ENCODE measurements around the gene SULT1C3. TPM values are rescaled to one million over a fixed set of nuclear protein-coding genes. Genes with fewer than 3 reads are reported as not detected.

The SULT1C3 gene
- polyA plus RNA-seq, 1 experiment, result not detected

DNA sequence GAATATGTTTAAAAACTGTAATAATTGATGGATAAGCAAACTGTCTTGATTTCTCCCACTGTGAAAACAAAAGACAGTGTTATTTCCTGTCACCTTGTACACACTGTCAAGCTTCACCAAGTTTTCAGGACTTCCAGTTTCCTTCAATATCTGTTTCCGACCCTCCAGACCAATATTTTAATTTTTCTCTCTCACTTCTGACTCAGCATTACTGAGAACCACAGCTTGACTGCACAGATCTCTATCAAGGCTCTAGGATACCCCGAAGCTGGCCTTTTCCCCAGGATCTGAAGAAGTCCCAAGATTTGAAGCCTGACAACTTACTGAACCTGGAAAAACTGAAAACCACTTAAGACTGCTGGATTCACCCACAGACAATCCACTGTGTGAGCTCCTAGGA lies 13.2 kb upstream of the SULT1C3 start:
- Histone ChIP-seq H3K27ac (ENCODE audit: low read depth, low read length) (no peak overlapping the region), H3K4me3 (ENCODE audit: low read depth, low read length) (no peak overlapping the region), H3K27me3 (ENCODE audit: control insufficient read depth, insufficient read depth, low read length) (no peaks in the 10 kb centered on the region), H3K9me3 (ENCODE audit: control insufficient read depth, insufficient read depth, low read length) (no peaks in the 10 kb centered on the region; the same call in 1 of the 2 replicates)
- DNase-seq (ENCODE audit: low read depth, low spot score), result no peak
- POLR2A ChIA-PET, result no interaction called here
- CTCF ChIA-PET, result no interaction called here
- TF ChIP-seq, protein P1, sequence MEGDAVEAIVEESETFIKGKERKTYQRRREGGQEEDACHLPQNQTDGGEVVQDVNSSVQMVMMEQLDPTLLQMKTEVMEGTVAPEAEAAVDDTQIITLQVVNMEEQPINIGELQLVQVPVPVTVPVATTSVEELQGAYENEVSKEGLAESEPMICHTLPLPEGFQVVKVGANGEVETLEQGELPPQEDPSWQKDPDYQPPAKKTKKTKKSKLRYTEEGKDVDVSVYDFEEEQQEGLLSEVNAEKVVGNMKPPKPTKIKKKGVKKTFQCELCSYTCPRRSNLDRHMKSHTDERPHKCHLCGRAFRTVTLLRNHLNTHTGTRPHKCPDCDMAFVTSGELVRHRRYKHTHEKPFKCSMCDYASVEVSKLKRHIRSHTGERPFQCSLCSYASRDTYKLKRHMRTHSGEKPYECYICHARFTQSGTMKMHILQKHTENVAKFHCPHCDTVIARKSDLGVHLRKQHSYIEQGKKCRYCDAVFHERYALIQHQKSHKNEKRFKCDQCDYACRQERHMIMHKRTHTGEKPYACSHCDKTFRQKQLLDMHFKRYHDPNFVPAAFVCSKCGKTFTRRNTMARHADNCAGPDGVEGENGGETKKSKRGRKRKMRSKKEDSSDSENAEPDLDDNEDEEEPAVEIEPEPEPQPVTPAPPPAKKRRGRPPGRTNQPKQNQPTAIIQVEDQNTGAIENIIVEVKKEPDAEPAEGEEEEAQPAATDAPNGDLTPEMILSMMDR (IDR thresholded peaks at IDR 0.05; ENCODE audit: low read depth, low read length), result no peak

DNA sequence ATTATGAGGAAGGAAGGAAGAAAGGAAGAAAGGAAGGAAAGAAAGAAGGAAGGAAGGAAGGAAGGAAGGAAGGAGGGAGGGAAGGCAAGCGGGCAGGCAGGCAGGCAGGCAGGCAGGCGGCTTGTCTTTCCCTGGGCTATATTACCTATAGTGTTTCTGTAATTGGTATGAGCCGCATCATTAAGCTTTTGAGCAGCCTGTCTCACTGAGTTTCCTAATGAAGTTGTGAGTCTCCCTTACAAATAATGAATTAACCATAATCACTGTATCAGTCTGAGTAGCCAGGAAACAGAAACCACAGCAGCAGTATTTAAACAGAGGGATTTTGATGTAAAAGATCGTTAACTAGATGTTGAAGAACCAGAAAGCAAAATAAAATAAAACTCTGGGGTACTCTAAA lies 11.8 kb upstream of the SULT1C3 start:
- Histone ChIP-seq H3K27me3 (ENCODE audit: control insufficient read depth, insufficient read depth, low read length) (no peaks in the 10 kb centered on the region), H3K27ac (ENCODE audit: low read depth, low read length) (no peak overlapping the region), H3K4me3 (ENCODE audit: low read depth, low read length) (no peak overlapping the region), H3K9me3 (ENCODE audit: control insufficient read depth, insufficient read depth, low read length) (no peaks in the 10 kb centered on the region; the same call in 1 of the 2 replicates)
- no peak for DNase-seq (ENCODE audit: low read depth, low spot score)
- TF ChIP-seq, protein P1 (IDR thresholded peaks at IDR 0.05; ENCODE audit: low read depth, low read length), result no peak
- ChIA-PET POLR2A (no interaction called here), CTCF (no interaction called here)

DNA sequence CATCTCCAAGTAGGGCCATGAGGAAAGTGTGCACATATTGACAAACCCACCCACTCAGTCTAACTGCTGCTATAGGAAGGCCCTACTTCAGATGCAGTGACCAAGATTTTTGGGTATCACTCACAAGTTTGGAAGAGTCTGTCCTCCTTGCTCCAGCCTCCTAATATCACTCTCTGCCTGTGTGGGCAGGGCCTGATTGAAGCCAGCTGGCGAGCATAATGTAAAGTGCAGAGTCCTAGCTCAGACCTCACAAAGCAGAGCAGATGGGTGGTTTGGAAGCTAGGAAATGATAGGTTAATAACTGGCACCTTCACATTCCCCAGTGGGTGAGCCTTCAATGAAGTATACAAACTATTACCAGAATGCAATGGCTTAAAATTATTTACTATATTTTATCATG lies 11.2 kb upstream of the SULT1C3 start:
- no peak overlapping the region for H3K4me3 ChIP-seq (ENCODE audit: low read depth, low read length)
- CTCF ChIA-PET, result no interaction called here
- no peaks in the 10 kb centered on the region; the same call in 1 of the 2 replicates for H3K9me3 ChIP-seq (ENCODE audit: control insufficient read depth, insufficient read depth, low read length)
- H3K27ac ChIP-seq (ENCODE audit: low read depth, low read length), result no peak overlapping the region
- TF ChIP-seq, protein P1 (IDR thresholded peaks at IDR 0.05; ENCODE audit: low read depth, low read length), result no peak
- no peaks in the 10 kb centered on the region for H3K27me3 ChIP-seq (ENCODE audit: control insufficient read depth, insufficient read depth, low read length)
- no peak for DNase-seq (ENCODE audit: low read depth, low spot score)
- POLR2A ChIA-PET, result no interaction called here

DNA sequence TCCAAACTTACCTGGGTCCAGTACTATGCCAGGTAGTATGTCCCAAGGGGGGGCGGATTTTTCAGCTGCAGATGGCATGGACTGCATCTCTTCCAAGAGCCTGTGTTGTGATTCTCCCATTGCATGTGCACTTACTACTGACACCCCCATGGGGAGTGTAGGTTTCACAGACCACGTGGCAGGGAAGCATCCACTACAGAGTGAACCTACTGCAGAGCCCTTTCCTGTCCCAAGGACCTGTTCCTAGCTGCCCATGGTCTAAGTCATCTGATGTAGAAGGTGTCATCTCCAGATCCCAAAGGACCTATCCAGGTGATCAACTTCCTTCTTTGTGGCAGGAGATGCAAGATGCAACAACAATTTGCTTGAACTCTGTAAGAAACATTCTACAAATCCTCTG lies 9.9 kb upstream of the SULT1C3 start:
- no peaks in the 10 kb centered on the region for H3K9me3 ChIP-seq (ENCODE audit: control insufficient read depth, insufficient read depth, low read length)
- POLR2A ChIA-PET, result no interaction called here
- no peak for DNase-seq (ENCODE audit: low read depth, low spot score)
- TF ChIP-seq, protein P1 (IDR thresholded peaks at IDR 0.05; ENCODE audit: low read depth, low read length), result no peak
- no peak overlapping the region for H3K4me3 ChIP-seq (ENCODE audit: low read depth, low read length)
- no peaks in the 10 kb centered on the region for H3K27me3 ChIP-seq (ENCODE audit: control insufficient read depth, insufficient read depth, low read length)
- no peak overlapping the region for H3K27ac ChIP-seq (ENCODE audit: low read depth, low read length)
- CTCF ChIA-PET, result no interaction called here

DNA sequence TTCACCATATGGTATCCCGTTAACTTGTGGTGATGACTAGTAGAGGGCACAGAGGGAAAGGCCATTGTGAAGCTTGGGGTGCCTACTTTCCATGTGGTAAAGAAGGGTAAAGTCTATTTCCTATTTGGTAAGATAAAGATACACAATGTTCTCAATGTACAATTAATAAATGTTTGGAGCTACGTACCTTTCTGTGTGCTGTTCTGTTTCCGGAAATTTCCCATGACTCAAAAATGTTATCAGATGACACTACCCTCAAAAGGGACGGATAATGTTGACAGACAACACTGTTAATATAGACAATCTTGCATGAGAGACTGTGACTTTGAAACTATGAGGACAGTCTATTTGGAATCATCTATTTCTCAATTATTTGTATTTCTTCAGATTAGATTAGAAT lies 4.2 kb upstream of the SULT1C3 start:
- H3K27ac ChIP-seq (ENCODE audit: low read depth, low read length), result no peak overlapping the region
- CTCF ChIA-PET, result no interaction called here
- no peak for DNase-seq (ENCODE audit: low read depth, low spot score)
- H3K9me3 ChIP-seq (ENCODE audit: control insufficient read depth, insufficient read depth, low read length), result no peaks in the 10 kb centered on the region
- TF ChIP-seq, protein P1 (IDR thresholded peaks at IDR 0.05; ENCODE audit: low read depth, low read length), result no peak
- no peak overlapping the region for H3K4me3 ChIP-seq (ENCODE audit: low read depth, low read length)
- no peaks in the 10 kb centered on the region for H3K27me3 ChIP-seq (ENCODE audit: control insufficient read depth, insufficient read depth, low read length)
- POLR2A ChIA-PET, result no interaction called here

All from AG04450 (cell line).